NCI-H2196 (cell line): ENCODE results near the gene CAPN12.

ENCODE experiments used
- DNase-seq: peaks from one replicate; lab custom pipeline; 2025; ENCODE audit not compliant: unreplicated experiment; lab: John Stamatoyannopoulos, UW

CAPN12 gene

DNA sequence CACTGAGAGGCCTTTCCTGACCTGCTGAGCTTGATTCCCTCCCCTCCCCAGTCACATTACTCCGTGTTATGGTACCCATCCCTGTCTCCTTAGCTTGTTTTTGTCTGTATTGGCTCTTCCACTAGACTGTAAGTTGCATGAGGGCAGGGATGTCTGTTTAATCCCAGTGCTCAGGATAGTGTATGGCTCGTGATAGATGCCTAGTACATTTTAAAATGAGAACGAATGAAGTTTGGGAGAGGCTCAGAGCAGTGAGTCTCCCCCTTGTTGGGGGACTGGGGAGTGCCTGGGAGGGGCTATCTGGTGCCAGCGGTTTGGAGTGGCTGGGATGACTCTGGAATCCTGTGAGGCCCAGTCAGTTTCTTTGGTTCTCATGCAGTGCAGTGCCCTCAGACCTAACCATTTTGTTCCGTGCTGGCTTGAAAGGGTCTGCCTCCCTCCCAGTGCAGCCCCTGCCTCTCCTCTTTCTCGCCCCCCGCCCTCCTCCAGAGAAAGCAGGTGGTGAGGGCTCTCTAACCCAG is 61.3 kb downstream of the CAPN12 start:
- DNase-seq = no peak

DNA sequence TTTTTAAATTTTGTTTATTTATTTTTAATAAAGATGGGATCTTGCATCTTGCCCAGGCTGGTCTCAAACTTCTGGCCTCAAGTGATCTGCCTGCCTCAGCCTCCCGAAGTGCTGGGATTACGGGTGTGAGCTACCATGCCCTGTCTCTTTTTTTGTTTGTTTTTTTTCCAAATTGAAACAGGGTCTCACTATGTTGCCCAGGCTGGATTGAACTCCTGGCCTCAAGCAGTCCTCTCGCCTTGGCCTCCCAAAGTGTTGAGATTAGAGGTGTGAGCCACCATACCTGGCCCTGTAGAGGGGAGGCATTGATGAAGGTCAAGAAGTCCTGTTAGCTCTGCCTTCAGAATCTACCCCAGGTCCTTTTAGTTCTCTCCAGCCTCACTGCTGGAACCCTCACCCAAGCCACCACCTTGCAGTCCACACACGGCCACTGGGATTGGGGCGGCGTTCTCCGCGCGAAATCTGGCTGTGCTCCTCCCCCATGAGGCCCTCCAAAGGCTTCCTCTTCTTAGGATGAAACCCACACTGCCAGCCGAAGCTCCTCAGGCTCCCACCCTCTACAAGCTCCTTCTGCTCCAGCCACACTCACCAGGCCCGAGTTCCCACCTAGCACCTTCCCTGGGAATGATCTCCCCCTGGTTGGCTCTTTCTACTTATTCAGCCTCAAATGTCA is 61.9 kb downstream of the CAPN12 start:
- DNase-seq = no peak
